ENCODE results near the gene UBE2V1. TPM values are rescaled to one million over a fixed set of nuclear protein-coding genes. Genes with fewer than 3 reads are reported as not detected.
A peak's percentile ranks its signal among the peaks of the same experiment; 100 is the strongest.

Gene UBE2V1
- total and polyA plus RNA-seq, 2 of the 13 experiments (the other 11 are each of a cell fraction or from before 2014, with no cell fraction given) = 81.3 to 132 TPM

GRCh38 chr20:50115041-50115512 lies 2.1 kb upstream of the UBE2V1 start (continued):
- TF ChIP-seq U2AF1 (optimal IDR thresholded peaks at IDR 0.05; ENCODE audit: low read depth, low read length) = no peak
- TF ChIP-seq FOXJ3 (CRISPR knock-in tag; IDR thresholded peaks at IDR 0.05; ENCODE audit: borderline replicate concordance) = 0 out of 2 replicates have a peak, but pooled peaks have one; percentile 24
- TF ChIP-seq CBX1 (IDR thresholded peaks at IDR 0.05; ENCODE audit: low read depth) = no peak
- peak; percentile 46 for TF ChIP-seq TFE3 (CRISPR knock-in tag; IDR thresholded peaks at IDR 0.05)
- no peak for TF ChIP-seq ZNF530 (CRISPR knock-in tag; IDR thresholded peaks at IDR 0.05; ENCODE audit: low read depth)
- TF ChIP-seq ZFY (CRISPR knock-in tag; IDR thresholded peaks at IDR 0.05) = no peak; the same call in 1 of the 2 replicates
- TF ChIP-seq ATM (IDR thresholded peaks at IDR 0.05; ENCODE audit: borderline replicate concordance) = no peak
- TF ChIP-seq JUNB (CRISPR knock-in tag; IDR thresholded peaks at IDR 0.05; ENCODE audit: borderline replicate concordance) = no peak
- TF ChIP-seq ZNF547 (CRISPR knock-in tag; IDR thresholded peaks at IDR 0.05) = 0 out of 2 replicates have a peak, but pooled peaks have one; percentile 74
- no peak for TF ChIP-seq TARDBP (CRISPR knock-in tag; IDR thresholded peaks at IDR 0.05)
- peak; percentile 85 for TF ChIP-seq USF2 (IDR thresholded peaks at IDR 0.05; ENCODE audit: low read depth, low read length)
- peak; percentile 79; the same call in 1 of the 2 replicates for TF ChIP-seq USF2 (CRISPR knock-in tag; IDR thresholded peaks at IDR 0.05; ENCODE audit: borderline replicate concordance)
- peak; percentile 13; the same call in 1 of the 2 replicates for TF ChIP-seq CEBPG (CRISPR knock-in tag; IDR thresholded peaks at IDR 0.05)
- no peak for TF ChIP-seq ZNF850 (CRISPR knock-in tag; conservative IDR thresholded peaks at IDR 0.05)
- TF ChIP-seq TOE1 (CRISPR knock-in tag; IDR thresholded peaks at IDR 0.05) = no peak
- no peak for TF ChIP-seq ZNF326 (CRISPR knock-in tag; IDR thresholded peaks at IDR 0.05; ENCODE audit: borderline replicate concordance)
- TF ChIP-seq ZNF333 (CRISPR knock-in tag; IDR thresholded peaks at IDR 0.05; ENCODE audit: borderline replicate concordance) = no peak
- TF ChIP-seq ZSCAN20 (CRISPR knock-in tag; IDR thresholded peaks at IDR 0.05; ENCODE audit: borderline replicate concordance) = no peak
- TF ChIP-seq SALL2 (CRISPR knock-in tag; IDR thresholded peaks at IDR 0.05) = 0 out of 2 replicates have a peak, but pooled peaks have one; percentile 37
- TF ChIP-seq TAF1 (CRISPR knock-in tag; IDR thresholded peaks at IDR 0.05) = no peak
- TF ChIP-seq DPF2 (CRISPR knock-in tag; IDR thresholded peaks at IDR 0.05; ENCODE audit: borderline replicate concordance, low read depth) = no peak
- no peak for TF ChIP-seq ELF3 (CRISPR knock-in tag; IDR thresholded peaks at IDR 0.05)
- TF ChIP-seq ZFP36L1 (CRISPR knock-in tag; IDR thresholded peaks at IDR 0.05) = no peak
- 0 out of 2 replicates have a peak, but pooled peaks have one; percentile 25 for TF ChIP-seq MLX (CRISPR knock-in tag; IDR thresholded peaks at IDR 0.05)
- 0 out of 2 replicates have a peak, but pooled peaks have one; percentile 7 for TF ChIP-seq HOXA3 (CRISPR knock-in tag; IDR thresholded peaks at IDR 0.05)
- TF ChIP-seq ZKSCAN8 (CRISPR knock-in tag; IDR thresholded peaks at IDR 0.05; ENCODE audit: borderline replicate concordance) = no peak
- no peak for TF ChIP-seq MLLT10 (CRISPR knock-in tag; IDR thresholded peaks at IDR 0.05)
